HepG2 (cell line): ENCODE data around the gene GSS. TPM values are rescaled to one million over a fixed set of nuclear protein-coding genes. Genes with fewer than 3 reads are reported as not detected.

Source experiments
- ATAC-seq: fragments of 200-7000 bp; cut with Tn5 transposase; 3 replicates; pipeline ENCODE4 v1.9.1; 2020; ENCODE audit warnings: mild to moderate bottlenecking, moderate library complexity
- BruUV-seq: library from RNA; stranded (reverse); fragments of 400-500 nt; replicated peaks from 2 replicates; lab custom pipeline; 2021; lab: Mats Ljungman, UMichigan
- CTCF ChIA-PET: fragments of 300-600 bp; formaldehyde crosslinking; extraction: SDS; loops from one replicate; lab custom pipeline; 2021; ENCODE audit warnings: low total read pairs, inconsistent platforms, low intra/inter-chr PET ratio; lab: Yijun Ruan, JAX
- POLR2A ChIA-PET: fragments of 350-600 bp; sonication (Branson Sonifier 250); formaldehyde crosslinking; loops from one replicate; lab custom pipeline; 2020; ENCODE audit warnings: antibody characterized with exemption, inconsistent platforms; lab: Yijun Ruan, JAX
- DNase-seq: peaks from one replicate; pipeline ENCODE4 v3.0.0-alpha.2; 2015; ENCODE audit warnings: low spot score
- FAIRE-seq: peaks from 3 replicates; lab custom pipeline; 2011; peaks lifted over from hg19 to GRCh38; lab: Jason Lieb, UNC
- H2AFZ ChIP-seq: one replicate; pipeline ENCODE4 v1.6.1; 2011; ENCODE audit warnings: low read length, inconsistent platforms
- H3K27ac ChIP-seq: fragments of 300-600 bp; 3 replicates; pipeline ENCODE4 v1.8.0; 2011; ENCODE audit warnings: mixed run types, mild to moderate bottlenecking, mixed read lengths, low read length, inconsistent platforms; ENCODE audit not compliant: insufficient read depth; ENCODE audit errors: extremely low read length
- H3K27me3 ChIP-seq, 2 experiments: fragments of 200-600 bp in 1 of 2; 2 replicates in 1 of 2; 3 replicates in 1 of 2; pipeline versions ENCODE4 v1.6.0 to v1.8.0; 2011; ENCODE audit warnings: low read length in 2 of 2, mild to moderate bottlenecking in 2 of 2, moderate library complexity in 2 of 2, inconsistent platforms in 1 of 2; ENCODE audit not compliant: insufficient read depth in 2 of 2, control insufficient read depth in 1 of 2
- H3K36me3 ChIP-seq, 2 experiments: fragments of 200-600 bp in 1 of 2; replicated peaks in 1 of 2; 2 replicates in 1 of 2; 3 replicates in 1 of 2; pipeline versions ENCODE4 v1.5.1 to v1.8.0; 2011; ENCODE audit warnings: low read length in 2 of 2, inconsistent platforms in 1 of 2; ENCODE audit not compliant: insufficient read depth in 2 of 2, control insufficient read depth in 1 of 2
- H3K4me1 ChIP-seq: 2 replicates; pipeline ENCODE4 v1.5.1; 2012; ENCODE audit warnings: low read length, inconsistent platforms; ENCODE audit not compliant: insufficient read depth
- H3K4me2 ChIP-seq: 2 replicates; pipeline ENCODE4 v1.6.0; 2011; ENCODE audit warnings: low read depth, low read length, inconsistent platforms
- H3K4me3 ChIP-seq, 3 experiments: fragments of 200-600 bp in 1 of 3; sonication (generic), shearing (Covaris generic) in 1 of 3; replicated peaks in 1 of 3; 2 replicates each; pipeline ENCODE4 v1.5.1; 2011 to 2016; ENCODE audit warnings: low read length in 3 of 3, inconsistent platforms in 2 of 3, low read depth in 2 of 3, mild to moderate bottlenecking in 2 of 3, control low read depth in 1 of 3, mixed read lengths in 1 of 3; ENCODE audit not compliant: insufficient read depth in 1 of 3
- H3K79me2 ChIP-seq: one replicate; pipeline ENCODE4 v1.6.1; 2011; ENCODE audit warnings: low read length, inconsistent platforms; ENCODE audit not compliant: insufficient read depth
- H3K9ac ChIP-seq: 2 replicates; pipeline ENCODE4 v1.6.0; 2011; ENCODE audit warnings: mild to moderate bottlenecking, low read depth, low read length, inconsistent platforms; ENCODE audit not compliant: insufficient read depth
- H3K9me3 ChIP-seq: 2 replicates; pipeline ENCODE4 v1.5.1; 2012; ENCODE audit warnings: mild to moderate bottlenecking, low read length
- H4K20me1 ChIP-seq: 2 replicates; pipeline ENCODE4 v1.6.0; 2011; ENCODE audit warnings: inconsistent platforms, mild to moderate bottlenecking, low read length, moderate library complexity; ENCODE audit not compliant: insufficient read depth
- CAMTA2 ChIP-seq: sonication (generic); formaldehyde crosslinking; IDR thresholded peaks from 2 replicates; pipeline ENCODE4 v1.4.0; 2020; ENCODE audit warnings: mild to moderate bottlenecking, missing genetic modification reagents, borderline replicate concordance
- HDAC6 ChIP-seq: fragments of 200-600 bp; sonication (generic); IDR thresholded peaks from 2 replicates; pipeline ENCODE4 v1.7.0; 2017; ENCODE audit warnings: mild to moderate bottlenecking, antibody characterized with exemption, low read length, low read depth
- KAT2B ChIP-seq: fragments of 150-350 bp; IDR thresholded peaks from 2 replicates; pipeline ENCODE4 v1.6.1; 2014; ENCODE audit warnings: low read depth, low read length, borderline replicate concordance
- MAX ChIP-seq: IDR thresholded peaks from 2 replicates; pipeline ENCODE4 v1.6.1; 2012; ENCODE audit warnings: inconsistent platforms
- MZF1 ChIP-seq: sonication (generic); formaldehyde crosslinking; IDR thresholded peaks from 2 replicates; pipeline ENCODE4 v1.8.1; 2023; ENCODE audit warnings: mild to moderate bottlenecking, missing genetic modification reagents, borderline replicate concordance
- NONO ChIP-seq, 2 experiments: fragments of 450-650 bp in 1 of 2; sonication (generic) in 1 of 2; formaldehyde crosslinking in 1 of 2; IDR thresholded peaks in 1 of 2; conservative IDR thresholded peaks in 1 of 2; 2 replicates each; pipeline versions ENCODE4 v1.6.1 to v1.8.0; 2017 to 2022; ENCODE audit warnings: mild to moderate bottlenecking in 1 of 2, missing genetic modification reagents in 1 of 2, moderate library complexity in 1 of 2
- PAX8 ChIP-seq: sonication (generic); formaldehyde crosslinking; IDR thresholded peaks from 2 replicates; pipeline ENCODE4 v1.8.0; 2022; ENCODE audit warnings: mild to moderate bottlenecking, missing genetic modification reagents, borderline replicate concordance
- PLSCR1 ChIP-seq: sonication (generic); formaldehyde crosslinking; IDR thresholded peaks from 2 replicates; pipeline ENCODE4 v1.5.0; 2020; ENCODE audit warnings: missing genetic modification reagents, mild to moderate bottlenecking, borderline replicate concordance
- POLR2A ChIP-seq, 2 experiments: IDR thresholded peaks; 2 replicates each; pipeline ENCODE4 v1.6.1; 2011; ENCODE audit warnings: low read depth in 2 of 2, low read length in 2 of 2, mild to moderate bottlenecking in 1 of 2, moderate library complexity in 1 of 2; ENCODE audit not compliant: insufficient read depth in 1 of 2
- POLR2G ChIP-seq: fragments of 200-400 bp; formaldehyde crosslinking; IDR thresholded peaks from 2 replicates; pipeline ENCODE4 v1.6.1; 2018; ENCODE audit warnings: mild to moderate bottlenecking, low read depth, low read length, moderate library complexity
- PRDM4 ChIP-seq: sonication (generic); formaldehyde crosslinking; IDR thresholded peaks from 2 replicates; pipeline ENCODE4 v1.9.0; 2021; ENCODE audit warnings: missing genetic modification reagents, borderline replicate concordance
- PRMT3 ChIP-seq: sonication (generic); formaldehyde crosslinking; IDR thresholded peaks from 2 replicates; pipeline ENCODE4 v1.8.1; 2022; ENCODE audit warnings: low read depth, mild to moderate bottlenecking, moderate library complexity, missing genetic modification reagents, borderline replicate concordance
- SUZ12 ChIP-seq: fragments of 150-350 bp; IDR thresholded peaks from 2 replicates; pipeline ENCODE4 v1.6.1; 2014; ENCODE audit warnings: low read depth, low read length
- ZNF503 ChIP-seq: sonication (generic); formaldehyde crosslinking; IDR thresholded peaks from 2 replicates; pipeline ENCODE4 v1.4.0; 2020; ENCODE audit warnings: missing genetic modification reagents
- ZNF619 ChIP-seq: sonication (generic); formaldehyde crosslinking; IDR thresholded peaks from 2 replicates; pipeline ENCODE4 v1.4.0; 2020; ENCODE audit warnings: mild to moderate bottlenecking, missing genetic modification reagents
- ZNF629 ChIP-seq: sonication (generic); formaldehyde crosslinking; conservative IDR thresholded peaks from 2 replicates; pipeline ENCODE4 v1.5.0; 2020; ENCODE audit warnings: missing genetic modification reagents
- ZSCAN21 ChIP-seq: sonication (generic); formaldehyde crosslinking; IDR thresholded peaks from 2 replicates; pipeline ENCODE4 v1.8.0; 2022; ENCODE audit warnings: mild to moderate bottlenecking, missing genetic modification reagents, moderate library complexity, borderline replicate concordance
- ZSCAN31 ChIP-seq: sonication (generic); formaldehyde crosslinking; IDR thresholded peaks from 2 replicates; pipeline ENCODE4 v1.5.0; 2020; ENCODE audit warnings: low read depth, mild to moderate bottlenecking, missing genetic modification reagents
- WGBS: methylation state at CpG from one replicate; pipeline ENCODE4 v1.1.6; 2017; ENCODE audit warnings: low lambda C conversion rate; 5-methylcytosine and 5-hydroxymethylcytosine counted together
- in situ Hi-C: cut with HindIII; loops from 2 replicates; pipeline ENCODE4 v1.10.0; 2017; ENCODE audit warnings: low pct_unique_long_range_greater_than_20kb; ENCODE audit not compliant: extremely low pct_ligation_motif_present
- intact Hi-C: fragments of 100-400 bp; cut with micrococcal nuclease; formaldehyde crosslinking; loops from one replicate; pipeline ENCODE4 v1.10.0; 2022; ENCODE audit not compliant: unreplicated experiment
- polyA plus RNA-seq, 8 experiments: library from polyadenylated mRNA; depleted of rRNA in 3 of 8; stranded (reverse) in 7 of 8; unstranded in 1 of 8; fragments of >200 nt; fragmentation: Illumina TruSeq in 4 of 8; extraction: Trizol in 4 of 8; gene quantifications; 2 replicates each; pipeline versions ENCODE4 v1.2.1 to v1.2.3, GENCODE V29; 2011 to 2016; ENCODE audit warnings: low read depth in 4 of 8, missing spikeins in 1 of 8, mixed read lengths in 1 of 8; ENCODE audit not compliant: insufficient read depth in 1 of 8
- total RNA-seq, 5 experiments: library from RNA; depleted of rRNA; stranded (reverse); fragments of >200 nt; fragmentation: Illumina TruSeq; extraction: Trizol; gene quantifications; 2 replicates each; pipeline ENCODE4 v1.2.3, GENCODE V29; 2016; ENCODE audit warnings: low read depth in 1 of 5

The GSS gene
- total and polyA plus RNA-seq, 2 of the 13 experiments (the other 11 are each of a cell fraction or from before 2014, with no cell fraction given): 80.1 to 102 TPM

GRCh38 chr20:34995696-34996095, 40.1 kb upstream of the GSS start:
- H3K27me3 ChIP-seq: no peaks in the 10 kb centered on the region
- no peak for FAIRE-seq

More at GRCh38 chr20:34995696-34996095, 40.1 kb upstream of the GSS start:
- Histone ChIP-seq H3K9ac (no peak overlapping the region), H3K36me3 (peaks cover 17 to 27% of the 10 kb centered on the region in 2 experiments), H4K20me1 (no peaks in the 10 kb centered on the region), H2AFZ (no peak overlapping the region), H3K27ac (no peak overlapping the region), H3K4me3 (no peak overlapping the region), H3K4me1 (peaks cover 17% of the 10 kb centered on the region), H3K4me2 (no peak overlapping the region), H3K9me3 (no peaks in the 10 kb centered on the region), H3K79me2 (no peaks in the 10 kb centered on the region)
- intact Hi-C loops: no loop called here
- ATAC-seq: no peak
- WGBS: 88% methylated on average over 7 of the region's 7 CpGs
- CTCF ChIA-PET: no interaction called here
- POLR2A ChIA-PET: no interaction called here
- no peak for DNase-seq
- TF ChIP-seq POLR2G (peak; percentile 35; the same call in 1 of the 2 replicates), PRDM4 (CRISPR knock-in tag) (no peak), ZNF629 (CRISPR knock-in tag) (peak; percentile 76), ZSCAN31 (CRISPR knock-in tag) (0 out of 2 replicates have a peak, but pooled peaks have one; percentile 13), CAMTA2 (no peak), KAT2B (no peak; the same call in 1 of the 2 replicates), POLR2A (IDR thresholded peaks at IDR 0.05; ENCODE audit: insufficient read depth in 1 of 2, low read depth in 2 of 2, low read length in 2 of 2) (peak in 1 of 2 experiments; percentile 30; a peak in 1 of 4 replicates), SUZ12 (no peak), PAX8 (CRISPR knock-in tag) (no peak), MAX (no peak; the same call in 1 of the 2 replicates), PRMT3 (CRISPR knock-in tag) (no peak), MZF1 (CRISPR knock-in tag) (no peak), ZNF503 (CRISPR knock-in tag) (no peak), NONO (IDR thresholded peaks at IDR 0.05) (no peak), NONO (CRISPR knock-in tag; conservative IDR thresholded peaks at IDR 0.05) (no peak), HDAC6 (no peak), ZNF619 (CRISPR knock-in tag) (0 out of 2 replicates have a peak, but pooled peaks have one; percentile 1), ZSCAN21 (CRISPR knock-in tag) (no peak), PLSCR1 (CRISPR knock-in tag) (no peak)
- in situ Hi-C loops: no loop called here
- BruUV-seq: no TSS peak
